ENCODE results near the gene KIAA1217.

GRCh38 chr10:24324651-24325050 lies 115.7 kb downstream of the KIAA1217 start:
- no peak for TF ChIP-seq GABPA (IDR thresholded peaks at IDR 0.05; ENCODE audit: borderline replicate concordance, insufficient read depth, low read length)
- TF ChIP-seq POLR2AphosphoS5 (IDR thresholded peaks at IDR 0.05; ENCODE audit: low read depth, low read length): no peak
- no peak for TF ChIP-seq CTCF (IDR thresholded peaks at IDR 0.05; ENCODE audit: control extremely low read depth in 1 of 3, insufficient read depth in 1 of 3, low read depth in 1 of 3, low read length in 3 of 3)
- TF ChIP-seq CHD2 (IDR thresholded peaks at IDR 0.05; ENCODE audit: low read length): no peak
- TF ChIP-seq KDM4A (IDR thresholded peaks at IDR 0.05; ENCODE audit: low read depth, low read length, severe bottlenecking): no peak
- no peak for TF ChIP-seq POLR2A (IDR thresholded peaks at IDR 0.05; ENCODE audit: control extremely low read depth in 1 of 2, low read depth in 2 of 2, low read length in 2 of 2)
- TF ChIP-seq EP300 (IDR thresholded peaks at IDR 0.05; ENCODE audit: borderline replicate concordance in 1 of 2, low read depth in 2 of 2, low read length in 2 of 2): no peak
- no peak for TF ChIP-seq HDAC6 (IDR thresholded peaks at IDR 0.05; ENCODE audit: low read depth, low read length)
- TF ChIP-seq RXRA (IDR thresholded peaks at IDR 0.05; ENCODE audit: insufficient read depth, low read depth, low read length): no peak
- no peak for TF ChIP-seq RAD21 (IDR thresholded peaks at IDR 0.05 in 1 of 2, conservative IDR thresholded peaks at IDR 0.05 in 1 of 2; ENCODE audit: low read depth in 2 of 2, low read length in 2 of 2)
- no peak for TF ChIP-seq HDAC2 (IDR thresholded peaks at IDR 0.05; ENCODE audit: borderline replicate concordance in 1 of 2, low read depth in 2 of 2, low read length in 2 of 2)
- no peak for TF ChIP-seq BACH1 (IDR thresholded peaks at IDR 0.05; ENCODE audit: low read length)

All from H1 (cell line).